GM13977 (cell line): ENCODE results near the gene CREB3L1.
A peak's percentile ranks its signal among the peaks of the same experiment; 100 is the strongest.

Experiments
- DNase-seq: peaks from one replicate; pipeline ENCODE4 v3.0.0; 2012; ENCODE audit warnings: low spot score
- in situ Hi-C: fragments of 300-500 bp; cut with MboI; formaldehyde crosslinking; loops from one replicate; pipeline ENCODE4 v1.12.0; 2022; ENCODE audit warnings: low sequenced_read_pairs, low pct_unique_long_range_greater_than_20kb, mixed read lengths, inconsistent platforms; ENCODE audit not compliant: unreplicated experiment
- TF ChIP-seq, protein P1 (sequence below): IDR thresholded peaks from 2 replicates; pipeline ENCODE4 v1.5.1; 2012; ENCODE audit warnings: mild to moderate bottlenecking, control low read depth; ENCODE audit not compliant: insufficient read depth; ENCODE audit errors: extremely low read depth, missing control alignments

CREB3L1 gene

DNA sequence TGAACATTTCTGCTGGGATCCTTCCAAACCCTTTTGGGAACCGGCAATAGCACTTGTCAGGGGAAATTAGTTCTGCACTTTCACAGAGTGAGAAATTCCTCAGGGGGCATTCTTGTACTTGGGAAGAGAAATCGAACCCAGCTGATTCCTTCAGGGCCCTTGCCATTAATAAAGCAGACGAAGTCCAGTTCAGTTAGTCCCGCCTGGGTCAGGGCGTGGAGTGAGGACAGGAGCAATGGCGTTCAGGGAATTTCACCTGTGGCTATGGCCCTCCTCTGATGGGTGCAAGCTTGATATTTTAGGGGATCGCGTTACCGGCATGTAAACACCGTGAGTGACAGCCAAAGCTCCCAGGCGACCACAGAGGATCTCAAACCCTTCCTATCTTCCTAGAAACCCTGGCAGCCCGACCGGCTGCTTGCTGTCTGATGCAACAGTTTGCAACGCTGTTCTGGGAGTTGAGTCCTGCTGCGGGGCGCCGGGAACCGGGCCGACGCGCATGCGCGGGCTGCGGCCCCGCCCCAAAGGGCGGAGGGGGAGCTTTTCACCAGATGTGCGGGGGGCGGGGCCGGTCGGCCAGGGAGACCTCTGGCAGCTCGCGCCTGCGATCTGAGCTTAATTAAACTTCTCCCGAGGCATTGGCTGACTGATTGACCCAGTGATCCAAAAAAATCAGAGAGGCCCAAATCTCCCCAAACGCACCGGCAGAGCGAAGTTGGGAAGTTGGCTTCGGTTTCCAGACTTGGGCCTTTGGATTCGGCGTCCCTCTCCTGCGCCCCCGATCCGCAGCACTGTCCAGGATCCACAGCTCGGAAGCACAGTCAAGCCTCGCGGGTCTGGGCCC lies 34.3 kb upstream of the CREB3L1 start:
- DNase-seq, result peak; percentile 96
- in situ Hi-C loops, result loop anchor here (5.0 kb wide), 1 partner anchor 74 kb away; no protein-coding TSS in a partner anchor
- TF ChIP-seq, protein P1, sequence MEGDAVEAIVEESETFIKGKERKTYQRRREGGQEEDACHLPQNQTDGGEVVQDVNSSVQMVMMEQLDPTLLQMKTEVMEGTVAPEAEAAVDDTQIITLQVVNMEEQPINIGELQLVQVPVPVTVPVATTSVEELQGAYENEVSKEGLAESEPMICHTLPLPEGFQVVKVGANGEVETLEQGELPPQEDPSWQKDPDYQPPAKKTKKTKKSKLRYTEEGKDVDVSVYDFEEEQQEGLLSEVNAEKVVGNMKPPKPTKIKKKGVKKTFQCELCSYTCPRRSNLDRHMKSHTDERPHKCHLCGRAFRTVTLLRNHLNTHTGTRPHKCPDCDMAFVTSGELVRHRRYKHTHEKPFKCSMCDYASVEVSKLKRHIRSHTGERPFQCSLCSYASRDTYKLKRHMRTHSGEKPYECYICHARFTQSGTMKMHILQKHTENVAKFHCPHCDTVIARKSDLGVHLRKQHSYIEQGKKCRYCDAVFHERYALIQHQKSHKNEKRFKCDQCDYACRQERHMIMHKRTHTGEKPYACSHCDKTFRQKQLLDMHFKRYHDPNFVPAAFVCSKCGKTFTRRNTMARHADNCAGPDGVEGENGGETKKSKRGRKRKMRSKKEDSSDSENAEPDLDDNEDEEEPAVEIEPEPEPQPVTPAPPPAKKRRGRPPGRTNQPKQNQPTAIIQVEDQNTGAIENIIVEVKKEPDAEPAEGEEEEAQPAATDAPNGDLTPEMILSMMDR, result no peak

DNA sequence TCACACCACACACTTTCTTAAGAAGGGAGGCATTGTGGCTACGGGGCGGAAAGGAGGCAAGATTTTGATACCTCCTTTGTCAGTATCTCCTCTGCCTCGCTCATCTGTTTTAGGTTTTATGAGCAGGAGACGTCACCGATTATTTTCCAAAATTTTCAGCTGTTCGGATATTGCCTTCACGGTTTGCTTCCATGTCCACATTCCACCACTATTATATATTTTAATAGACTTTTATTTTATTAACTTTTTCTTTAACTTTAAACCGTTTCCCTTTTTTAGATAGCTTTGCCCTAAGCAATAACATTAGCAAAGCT lies 33.7 kb upstream of the CREB3L1 start:
- in situ Hi-C loops, result loop anchor here (5.0 kb wide), 1 partner anchor 74 kb away; no protein-coding TSS in a partner anchor
- no peak for DNase-seq
- TF ChIP-seq, protein P1, result no peak

DNA sequence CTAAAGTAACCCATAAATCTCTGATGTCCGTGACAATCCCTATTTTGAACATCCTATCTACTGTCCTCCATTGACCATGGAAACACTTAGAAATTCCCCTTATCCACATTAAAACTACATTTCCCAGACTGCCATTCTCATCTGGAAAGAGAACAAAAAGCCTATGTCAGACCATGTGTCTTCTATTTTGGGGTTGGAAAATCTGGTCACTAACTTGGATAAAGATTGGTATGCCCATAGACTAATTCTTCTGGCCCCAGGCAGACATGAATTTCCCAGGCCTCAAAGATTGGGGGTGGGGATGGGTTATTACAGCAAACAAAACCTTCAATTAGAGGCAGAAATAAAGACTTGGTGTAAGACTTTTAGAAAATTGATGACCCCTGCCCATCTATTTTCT lies 30.9 kb upstream of the CREB3L1 start:
- in situ Hi-C loops, result no loop called here
- DNase-seq, result no peak
- TF ChIP-seq, protein P1, result no peak

DNA sequence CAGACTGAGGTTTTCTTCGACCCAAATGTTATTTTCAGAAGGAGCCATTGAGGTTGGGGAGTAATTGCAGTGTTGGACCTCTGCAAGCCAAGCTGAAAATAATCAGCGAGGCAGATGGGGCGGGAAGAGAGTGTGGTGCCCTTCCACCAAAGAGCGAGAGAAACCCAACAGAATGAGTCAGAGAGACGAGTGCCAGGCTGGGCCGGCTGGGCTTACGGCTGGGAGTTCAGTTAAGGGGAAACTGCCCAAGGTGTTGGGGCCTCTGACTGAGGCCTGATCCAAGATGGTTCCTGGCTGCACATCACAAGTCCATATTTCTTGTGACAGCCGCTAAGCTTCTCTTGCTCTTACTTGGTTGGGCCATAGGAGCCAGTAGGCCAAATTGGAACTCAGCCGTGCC lies 30.4 kb upstream of the CREB3L1 start:
- TF ChIP-seq, protein P1, result no peak
- DNase-seq, result no peak
- in situ Hi-C loops, result no loop called here

DNA sequence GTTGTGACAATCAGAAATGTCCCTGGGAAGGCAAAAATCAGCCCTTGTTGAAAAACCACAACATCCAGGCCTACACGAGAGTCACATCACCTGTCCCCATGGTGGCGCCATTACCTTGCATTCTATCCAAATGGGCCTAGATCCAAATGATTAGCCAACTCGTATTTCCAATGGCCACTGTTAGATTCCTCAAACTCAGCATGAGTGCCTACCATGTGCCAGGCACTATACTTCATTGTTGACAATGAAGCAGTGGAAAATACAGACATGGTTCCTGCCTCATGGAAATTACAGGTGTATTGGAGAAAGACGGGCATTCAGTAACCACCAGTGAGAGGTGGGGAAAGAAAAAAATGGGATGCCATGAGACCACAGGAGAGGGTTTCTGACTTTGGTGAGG lies 29.8 kb upstream of the CREB3L1 start:
- DNase-seq, result peak; percentile 70
- in situ Hi-C loops, result no loop called here
- TF ChIP-seq, protein P1, result peak; percentile 68

DNA sequence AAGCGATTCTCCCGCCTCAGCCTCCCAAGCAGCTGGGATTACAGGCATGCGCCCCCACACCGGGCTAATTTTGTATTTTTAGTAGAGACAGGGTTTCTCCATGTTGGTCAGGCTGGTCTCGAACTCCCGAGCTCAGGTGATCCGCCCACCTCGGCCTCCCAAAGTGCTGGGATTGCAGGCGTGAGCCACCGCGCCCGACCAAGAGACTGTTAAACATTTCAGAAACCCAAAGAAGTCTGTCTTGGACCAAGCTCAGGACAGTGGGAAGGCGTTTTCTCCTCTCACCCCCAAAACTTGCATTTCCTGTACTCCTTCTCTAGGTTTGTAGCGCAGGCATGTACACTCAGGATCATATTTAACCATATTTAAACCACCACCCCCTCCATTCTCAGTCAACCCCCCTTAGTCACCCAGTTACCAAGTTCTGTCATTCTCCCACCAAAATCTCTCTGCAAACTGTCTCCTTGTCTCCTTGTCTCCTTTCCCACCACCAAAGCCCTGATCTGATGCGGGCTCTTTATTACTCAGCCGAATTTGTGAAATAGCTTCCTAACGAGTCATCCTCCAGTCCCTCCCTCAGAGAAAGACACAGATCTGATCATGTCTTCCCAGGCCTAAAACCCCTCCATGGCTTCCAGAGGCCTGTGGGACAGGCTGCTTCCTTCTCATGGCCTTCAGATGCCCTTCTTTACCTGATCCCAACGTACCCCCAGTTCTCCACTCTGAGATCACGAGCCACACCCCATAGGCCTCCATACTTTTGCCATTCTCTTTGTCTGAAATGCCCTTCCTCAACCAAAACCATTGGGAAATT lies 29.0 kb upstream of the CREB3L1 start:
- in situ Hi-C loops, result no loop called here

More for the DNA sequence above, 29.0 kb upstream of the CREB3L1 start:
- TF ChIP-seq, protein P1, result no peak
- DNase-seq, result no peak
